HG02973 (cell line): ENCODE results near the gene ZBTB4.

Source experiments
- ATAC-seq: cut with Tn5 transposase; IDR thresholded peaks from one replicate; pipeline ENCODE4 v1.9.1; 2021; ENCODE audit warnings: moderate library complexity; ENCODE audit not compliant: unreplicated experiment

The ZBTB4 gene, protein sequence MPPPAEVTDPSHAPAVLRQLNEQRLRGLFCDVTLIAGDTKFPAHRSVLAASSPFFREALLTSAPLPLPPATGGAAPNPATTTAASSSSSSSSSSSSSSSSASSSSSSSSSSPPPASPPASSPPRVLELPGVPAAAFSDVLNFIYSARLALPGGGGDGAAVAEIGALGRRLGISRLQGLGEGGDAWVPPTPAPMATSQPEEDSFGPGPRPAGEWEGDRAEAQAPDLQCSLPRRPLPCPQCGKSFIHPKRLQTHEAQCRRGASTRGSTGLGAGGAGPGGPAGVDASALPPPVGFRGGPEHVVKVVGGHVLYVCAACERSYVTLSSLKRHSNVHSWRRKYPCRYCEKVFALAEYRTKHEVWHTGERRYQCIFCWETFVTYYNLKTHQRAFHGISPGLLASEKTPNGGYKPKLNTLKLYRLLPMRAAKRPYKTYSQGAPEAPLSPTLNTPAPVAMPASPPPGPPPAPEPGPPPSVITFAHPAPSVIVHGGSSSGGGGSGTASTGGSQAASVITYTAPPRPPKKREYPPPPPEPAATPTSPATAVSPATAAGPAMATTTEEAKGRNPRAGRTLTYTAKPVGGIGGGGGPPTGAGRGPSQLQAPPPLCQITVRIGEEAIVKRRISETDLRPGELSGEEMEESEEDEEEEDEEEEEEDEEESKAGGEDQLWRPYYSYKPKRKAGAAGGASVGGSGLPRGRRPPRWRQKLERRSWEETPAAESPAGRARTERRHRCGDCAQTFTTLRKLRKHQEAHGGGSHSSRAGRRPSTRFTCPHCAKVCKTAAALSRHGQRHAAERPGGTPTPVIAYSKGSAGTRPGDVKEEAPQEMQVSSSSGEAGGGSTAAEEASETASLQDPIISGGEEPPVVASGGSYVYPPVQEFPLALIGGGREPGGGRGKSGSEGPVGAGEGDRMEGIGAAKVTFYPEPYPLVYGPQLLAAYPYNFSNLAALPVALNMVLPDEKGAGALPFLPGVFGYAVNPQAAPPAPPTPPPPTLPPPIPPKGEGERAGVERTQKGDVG

DNA sequence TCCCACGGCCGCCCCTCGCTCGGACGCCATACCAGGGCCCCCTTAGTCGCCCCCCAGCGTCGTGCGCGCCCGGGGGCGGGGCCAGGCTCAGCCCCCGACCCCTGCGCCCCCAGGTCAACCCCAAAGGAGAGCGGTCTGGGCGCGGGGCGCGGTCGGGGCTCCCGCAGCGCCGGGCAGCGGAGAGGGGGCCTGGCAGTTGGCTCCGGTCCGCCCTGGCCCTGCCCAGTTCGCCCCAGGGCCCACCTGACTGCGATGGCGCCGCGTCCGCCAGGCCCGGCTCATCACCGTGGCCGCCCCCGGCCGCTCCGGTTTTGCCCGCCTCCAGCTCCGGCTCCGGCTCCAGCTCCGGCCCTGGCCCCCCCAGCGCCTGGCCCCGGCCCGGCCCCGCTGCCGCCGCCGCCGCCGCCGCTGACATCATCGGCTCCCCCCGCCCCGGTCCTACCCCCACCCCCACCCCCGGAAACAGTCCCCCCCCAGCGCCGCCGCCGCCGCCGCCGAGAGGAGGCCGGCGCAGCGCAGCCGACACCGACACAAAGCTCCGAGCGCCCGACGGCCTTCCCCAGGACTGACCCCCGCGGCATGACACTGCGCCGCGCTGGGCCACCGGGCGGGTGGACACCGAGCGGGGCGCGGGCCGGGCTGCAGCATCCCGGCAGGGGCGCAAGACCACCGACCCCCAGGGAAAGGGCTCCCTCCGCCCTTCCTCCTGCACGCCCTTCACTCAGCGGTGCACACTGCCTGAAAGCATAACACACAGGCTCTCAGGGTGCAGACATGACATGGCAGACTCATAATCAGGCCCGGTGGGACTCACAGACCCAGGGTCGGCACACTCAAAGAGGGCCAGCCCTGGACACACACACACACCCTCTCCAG is at the start of gene ZBTB4:
Gene ZBTB4, minus strand, starts transcription at position 419 of the 876 bp plus-strand sequence. CDS start 12,830 bp downstream, outside the sequence.
- ATAC-seq: no peak

DNA sequence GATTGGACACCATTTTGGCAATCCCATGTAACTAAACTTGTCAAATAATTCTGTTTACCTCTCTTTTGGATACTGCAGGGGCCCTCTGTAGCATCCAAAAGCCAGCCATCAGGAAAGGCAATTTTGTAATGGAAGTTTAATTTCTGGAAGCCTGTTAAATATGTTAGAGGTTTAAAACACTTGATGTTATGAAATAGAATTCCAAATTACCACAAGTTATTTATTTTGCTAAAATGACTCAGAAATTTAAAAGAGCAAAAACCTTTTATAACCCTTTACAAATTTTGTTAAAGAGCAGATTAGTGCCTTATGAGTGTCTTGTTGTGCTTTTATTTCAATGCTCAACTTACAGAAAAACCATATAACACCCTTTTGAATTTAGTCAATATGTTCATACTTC is 49.4 kb upstream of the ZBTB4 start:
- ATAC-seq: no peak

DNA sequence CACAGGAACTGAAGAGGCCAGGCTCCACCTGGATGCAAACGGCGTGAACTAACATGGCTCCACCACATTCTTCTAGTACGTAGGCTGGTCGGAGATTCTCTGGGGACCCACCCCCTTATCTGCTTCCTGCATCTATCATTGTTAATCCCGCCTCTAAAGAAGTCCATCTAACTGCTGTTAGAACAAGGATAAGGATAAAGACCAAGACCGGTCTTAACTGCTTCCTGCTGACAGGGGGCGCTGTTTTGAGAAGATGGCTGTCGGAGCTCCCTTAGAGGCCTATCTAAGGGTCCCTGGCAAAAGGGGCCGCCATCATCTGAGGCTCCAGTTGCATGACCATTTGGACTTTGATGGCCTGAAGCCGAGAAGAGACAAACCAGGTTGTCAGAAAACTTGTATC is 43.6 kb upstream of the ZBTB4 start:
- no peak for ATAC-seq

GRCh38 chr17:7515911-7516610 is 36.6 kb upstream of the ZBTB4 start:
- no peak for ATAC-seq

DNA sequence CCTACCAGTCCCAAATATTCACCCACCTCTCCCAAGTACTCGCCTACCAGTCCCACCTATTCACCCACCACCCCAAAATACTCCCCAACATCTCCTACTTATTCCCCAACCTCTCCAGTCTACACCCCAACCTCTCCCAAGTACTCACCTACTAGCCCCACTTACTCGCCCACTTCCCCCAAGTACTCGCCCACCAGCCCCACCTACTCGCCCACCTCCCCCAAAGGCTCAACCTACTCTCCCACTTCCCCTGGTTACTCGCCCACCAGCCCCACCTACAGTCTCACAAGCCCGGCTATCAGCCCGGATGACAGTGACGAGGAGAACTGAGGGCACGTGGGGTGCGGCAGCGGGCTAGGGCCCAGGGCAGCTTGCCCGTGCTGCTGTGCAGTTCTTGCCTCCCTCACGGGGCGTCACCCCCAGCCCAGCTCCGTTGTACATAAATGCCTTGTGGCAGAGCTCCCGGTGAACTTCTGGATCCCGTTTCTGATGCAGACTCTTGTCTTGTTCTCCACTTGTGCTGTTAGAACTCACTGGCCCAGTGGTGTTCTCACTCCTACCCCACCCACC is 34.5 kb upstream of the ZBTB4 start:
- no peak for ATAC-seq

DNA sequence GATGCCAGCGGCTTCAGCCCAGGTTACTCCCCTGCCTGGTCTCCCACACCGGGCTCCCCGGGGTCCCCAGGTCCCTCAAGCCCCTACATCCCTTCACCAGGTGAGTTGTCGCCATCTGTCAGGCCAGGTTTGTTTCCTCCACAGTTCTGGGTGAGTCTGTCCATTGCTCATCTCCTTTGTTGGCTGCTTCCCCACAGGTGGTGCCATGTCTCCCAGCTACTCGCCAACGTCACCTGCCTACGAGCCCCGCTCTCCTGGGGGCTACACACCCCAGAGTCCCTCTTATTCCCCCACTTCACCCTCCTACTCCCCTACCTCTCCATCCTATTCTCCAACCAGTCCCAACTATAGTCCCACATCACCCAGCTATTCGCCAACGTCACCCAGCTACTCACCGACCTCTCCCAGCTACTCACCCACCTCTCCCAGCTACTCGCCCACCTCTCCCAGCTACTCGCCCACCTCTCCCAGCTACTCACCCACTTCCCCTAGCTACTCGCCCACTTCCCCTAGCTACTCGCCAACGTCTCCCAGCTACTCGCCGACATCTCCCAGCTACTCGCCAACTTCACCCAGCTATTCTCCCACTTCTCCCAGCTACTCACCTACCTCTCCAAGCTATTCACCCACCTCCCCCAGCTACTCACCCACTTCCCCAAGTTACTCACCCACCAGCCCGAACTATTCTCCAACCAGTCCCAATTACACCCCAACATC is 33.6 kb upstream of the ZBTB4 start:
- no peak for ATAC-seq

DNA sequence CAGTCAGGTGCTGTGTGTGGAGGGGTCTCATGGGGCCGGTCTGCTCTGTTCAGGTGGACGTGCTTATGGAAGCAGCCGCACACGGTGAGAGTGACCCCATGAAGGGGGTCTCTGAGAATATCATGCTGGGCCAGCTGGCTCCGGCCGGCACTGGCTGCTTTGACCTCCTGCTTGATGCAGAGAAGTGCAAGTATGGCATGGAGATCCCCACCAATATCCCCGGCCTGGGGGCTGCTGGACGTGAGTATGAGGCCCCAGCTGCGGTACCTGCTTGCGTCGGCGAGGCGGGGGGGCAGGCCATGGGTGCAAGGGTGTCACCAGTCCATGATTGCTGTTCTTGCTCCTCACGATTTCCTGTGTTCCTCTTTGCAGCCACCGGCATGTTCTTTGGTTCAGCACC is 32.7 kb upstream of the ZBTB4 start:
- no peak for ATAC-seq

DNA sequence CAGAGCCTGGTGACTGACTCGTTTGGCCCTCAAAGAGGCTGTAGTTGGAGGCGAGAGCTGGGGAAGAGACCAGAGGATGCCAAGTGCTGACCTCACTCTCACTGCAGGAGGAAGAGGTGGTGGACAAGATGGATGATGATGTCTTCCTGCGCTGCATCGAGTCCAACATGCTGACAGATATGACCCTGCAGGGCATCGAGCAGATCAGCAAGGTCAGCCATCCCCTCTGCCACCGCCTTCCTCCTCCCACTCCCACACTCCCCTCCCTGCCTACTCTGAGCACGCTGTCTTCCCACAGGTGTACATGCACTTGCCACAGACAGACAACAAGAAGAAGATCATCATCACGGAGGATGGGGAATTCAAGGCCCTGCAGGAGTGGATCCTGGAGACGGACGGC is 31.7 kb upstream of the ZBTB4 start:
- no peak for ATAC-seq

DNA sequence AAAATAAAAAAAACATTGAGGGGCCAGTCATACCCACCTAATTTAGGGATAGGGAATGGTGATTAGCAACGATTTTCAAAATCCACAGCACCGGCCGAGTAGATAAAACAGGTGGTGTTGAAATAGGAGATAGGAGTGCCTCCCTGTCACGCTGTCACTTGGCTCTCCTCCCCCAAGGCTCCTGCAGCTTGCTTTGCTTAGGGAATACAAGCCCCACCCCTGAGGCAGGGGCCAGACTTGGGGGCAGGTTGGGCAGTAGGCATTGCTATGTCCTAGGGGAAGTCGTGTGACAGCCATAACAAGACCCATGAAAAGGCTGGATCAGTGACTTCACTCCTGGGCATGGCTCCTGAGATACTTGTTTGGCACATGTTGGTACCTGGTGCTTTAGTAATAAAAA is 30.5 kb upstream of the ZBTB4 start:
- ATAC-seq: no peak

- no peak for ATAC-seq
These were observed 29.4 kb upstream of the ZBTB4 start for GRCh38 chr17:7508846-7509245.

GRCh38 chr17:7508145-7508544 is 28.7 kb upstream of the ZBTB4 start:
- ATAC-seq: no peak

DNA sequence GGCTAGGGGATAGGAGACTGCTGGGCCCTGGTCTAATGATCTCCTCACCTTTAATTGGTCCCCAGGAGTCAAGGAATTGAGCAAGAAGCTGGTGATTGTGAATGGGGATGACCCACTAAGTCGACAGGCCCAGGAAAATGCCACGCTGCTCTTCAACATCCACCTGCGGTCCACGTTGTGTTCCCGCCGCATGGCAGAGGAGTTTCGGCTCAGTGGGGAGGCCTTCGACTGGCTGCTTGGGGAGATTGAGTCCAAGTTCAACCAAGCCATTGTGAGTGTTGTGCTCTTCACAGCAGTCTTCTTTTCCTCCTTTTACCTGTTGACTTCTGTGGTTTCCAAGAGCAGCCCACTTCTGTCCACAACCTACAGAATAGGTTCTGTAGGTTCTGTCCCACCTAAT is 24.1 kb upstream of the ZBTB4 start:
- no peak for ATAC-seq

DNA sequence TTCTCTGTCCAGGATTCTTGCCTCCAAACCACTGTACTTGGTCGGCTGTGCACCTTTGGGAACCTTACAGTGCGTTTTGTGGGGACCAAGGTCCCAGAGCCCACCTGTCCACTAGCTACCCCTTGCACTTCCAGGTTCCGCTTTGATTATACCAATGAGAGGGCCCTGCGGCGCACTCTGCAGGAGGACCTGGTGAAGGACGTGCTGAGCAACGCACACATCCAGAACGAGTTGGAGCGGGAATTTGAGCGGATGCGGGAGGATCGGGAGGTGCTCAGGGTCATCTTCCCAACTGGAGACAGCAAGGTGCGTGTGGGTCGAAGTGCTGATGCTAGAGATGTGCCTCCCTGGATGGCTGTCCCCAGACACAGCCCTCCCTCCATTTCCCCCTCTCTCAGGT is 23.6 kb upstream of the ZBTB4 start:
- ATAC-seq: no peak

- ATAC-seq: no peak
These were observed 22.9 kb upstream of the ZBTB4 start for GRCh38 chr17:7502171-7502847.

DNA sequence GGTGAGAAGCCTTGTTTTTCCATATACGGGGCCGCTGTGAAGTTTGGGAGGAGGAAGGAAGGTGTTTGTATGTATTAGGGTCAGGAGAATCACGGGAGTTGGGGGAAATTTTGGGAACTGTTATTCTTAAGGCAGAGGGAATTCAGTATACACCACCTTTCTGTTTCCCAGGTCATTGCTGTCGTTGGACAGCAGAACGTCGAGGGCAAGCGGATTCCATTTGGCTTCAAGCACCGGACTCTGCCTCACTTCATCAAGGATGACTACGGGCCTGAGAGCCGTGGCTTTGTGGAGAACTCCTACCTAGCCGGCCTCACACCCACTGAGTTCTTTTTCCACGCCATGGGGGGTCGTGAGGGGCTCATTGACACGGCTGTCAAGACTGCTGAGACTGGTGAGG is 22.3 kb upstream of the ZBTB4 start:
- ATAC-seq: no peak

- no peak for ATAC-seq
These were observed 19.7 kb upstream of the ZBTB4 start for GRCh38 chr17:7499161-7499560.

DNA sequence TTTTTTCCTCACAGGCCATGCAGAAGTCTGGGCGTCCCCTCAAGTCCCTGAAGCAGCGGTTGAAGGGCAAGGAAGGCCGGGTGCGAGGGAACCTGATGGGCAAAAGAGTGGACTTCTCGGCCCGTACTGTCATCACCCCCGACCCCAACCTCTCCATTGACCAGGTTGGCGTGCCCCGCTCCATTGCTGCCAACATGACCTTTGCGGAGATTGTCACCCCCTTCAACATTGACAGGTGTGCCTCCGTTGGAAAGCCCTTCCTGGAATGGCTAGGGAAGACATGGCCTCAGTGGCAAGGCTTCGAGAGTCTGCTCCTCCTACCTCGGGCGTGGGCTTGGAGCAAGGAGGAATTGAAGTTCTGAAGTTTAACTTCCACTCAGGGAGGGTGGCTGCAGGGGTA is 18.2 kb upstream of the ZBTB4 start:
- ATAC-seq: no peak

DNA sequence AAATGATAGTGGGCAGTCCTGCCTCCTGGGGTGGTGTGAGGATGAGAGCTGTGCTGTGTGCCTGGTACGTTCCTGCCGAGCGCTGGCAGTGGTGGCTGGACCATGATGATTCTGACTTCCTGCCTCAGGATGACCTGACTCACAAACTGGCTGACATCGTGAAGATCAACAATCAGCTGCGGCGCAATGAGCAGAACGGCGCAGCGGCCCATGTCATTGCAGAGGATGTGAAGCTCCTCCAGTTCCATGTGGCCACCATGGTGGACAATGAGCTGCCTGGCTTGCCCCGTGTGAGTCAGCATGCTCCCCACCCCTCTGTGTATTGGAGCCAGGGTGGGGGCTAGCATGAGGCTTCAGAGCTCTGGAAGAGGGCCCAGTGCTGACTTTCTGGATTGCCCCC is 17.8 kb upstream of the ZBTB4 start:
- no peak for ATAC-seq
